HuH-7.5 (cell line): ENCODE data around the gene TRAF4.
"Not testable (repeated sequence)": the region's sequence is repeated elsewhere in the genome, so short reads cannot be mapped to it uniquely, and the experiment has no call there.

Experiments used
- DNase-seq: peaks from one replicate; pipeline ENCODE4 v3.0.0; 2011; ENCODE audit warnings: low spot score

TRAF4 gene

GRCh38 chr17:28783161-28783560 is 39.4 kb downstream of the TRAF4 start:
- no peak for DNase-seq

GRCh38 chr17:28788100-28788499 is 44.3 kb downstream of the TRAF4 start:
- no peak for DNase-seq

DNA sequence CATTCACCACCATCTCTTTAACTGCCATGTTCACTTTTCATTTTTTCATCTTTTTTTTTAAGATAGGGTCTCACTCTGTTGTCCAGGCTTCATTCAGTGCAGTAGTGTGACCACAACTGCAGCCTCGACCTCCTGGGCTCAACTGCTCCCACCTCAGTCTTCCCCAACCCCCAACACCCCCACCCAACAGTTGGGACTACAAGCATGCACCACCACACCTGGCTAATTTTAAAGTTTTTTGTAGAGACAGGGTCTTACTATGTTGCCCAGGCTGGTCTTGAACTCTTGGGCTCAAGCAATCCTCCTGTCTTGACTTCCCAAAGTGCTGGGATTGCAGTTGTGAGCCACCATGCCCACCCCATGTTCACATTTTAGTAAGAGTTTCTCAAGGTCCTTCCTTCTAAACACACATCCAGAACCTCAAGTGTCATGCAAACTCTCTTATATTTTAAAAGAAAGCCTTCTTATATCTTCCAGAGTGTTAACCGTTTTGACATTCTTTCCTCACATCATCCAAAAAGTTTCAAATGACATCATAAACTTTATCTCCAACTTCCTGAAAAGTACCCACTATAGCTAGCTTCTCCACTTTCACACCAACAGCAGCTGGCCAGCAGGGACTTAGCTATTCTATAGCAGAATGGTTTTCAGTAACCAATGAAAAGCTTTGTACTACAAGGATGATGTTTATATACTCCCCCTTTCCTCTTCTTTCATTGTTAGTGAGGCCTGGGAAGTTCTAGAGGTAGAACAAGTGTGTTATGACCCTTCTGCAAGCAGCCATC is 49.3 kb downstream of the TRAF4 start:
- DNase-seq, result no peak

DNA sequence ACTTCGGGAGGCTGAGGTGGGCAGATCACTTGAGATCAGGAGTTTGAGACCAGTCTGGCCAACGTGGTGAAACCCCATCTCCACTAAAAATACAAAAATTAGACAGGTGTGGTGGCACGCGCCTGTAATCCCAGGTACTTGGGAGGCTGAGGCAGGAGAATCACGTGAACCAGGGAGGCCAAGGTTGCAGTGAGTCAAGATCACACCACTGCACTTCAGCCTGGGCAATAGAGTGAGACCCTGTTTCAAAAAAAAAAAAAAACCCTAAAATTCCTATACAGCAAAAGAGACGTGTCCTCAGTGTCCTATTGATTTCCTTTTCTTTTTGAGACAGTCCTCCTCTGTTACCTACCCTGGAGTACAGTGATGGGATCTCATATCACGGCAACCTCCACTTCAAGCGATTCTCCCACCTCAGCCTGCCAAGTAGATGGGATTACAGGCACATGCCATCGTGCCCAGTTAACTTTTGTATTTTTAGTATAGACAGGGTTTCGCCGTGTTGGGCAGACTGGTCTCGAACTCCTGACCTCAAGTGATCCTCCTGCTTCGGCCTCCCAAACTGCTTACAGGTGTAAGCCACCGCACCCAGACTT is 51.1 kb downstream of the TRAF4 start:
- not testable (repeated sequence) for DNase-seq

DNA sequence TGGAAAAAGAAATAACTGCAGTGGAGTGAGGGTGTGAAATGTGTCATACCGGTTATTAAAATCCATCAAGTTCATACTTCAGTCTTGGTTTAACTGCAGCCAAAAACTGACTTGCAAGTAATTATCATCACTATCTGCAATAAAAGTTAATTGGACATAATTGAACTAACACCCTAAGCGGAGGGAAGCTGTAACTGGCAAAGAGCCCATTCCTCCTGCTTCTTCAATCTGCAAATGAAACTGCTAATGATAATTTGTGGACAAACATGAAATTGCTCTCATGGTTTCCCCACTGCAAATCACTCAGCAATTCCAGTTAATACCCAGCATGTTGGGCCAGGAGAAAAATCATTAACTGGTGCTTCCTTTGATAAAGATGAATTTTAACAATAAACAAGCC is 52.3 kb downstream of the TRAF4 start:
- no peak for DNase-seq
